Endodermal cell (in vitro differentiated cells): ENCODE results near the gene C2CD3. TPM values are rescaled to one million over a fixed set of nuclear protein-coding genes. Genes with fewer than 3 reads are reported as not detected.

Experiments
- DNase-seq: peaks from one replicate; pipeline ENCODE4 v3.0.0-alpha.2; 2017
- H3K27ac ChIP-seq: 2 replicates; pipeline ENCODE4 v1.5.1; 2013; ENCODE audit warnings: mild to moderate bottlenecking, low read depth, low read length, moderate library complexity
- H3K27me3 ChIP-seq: 2 replicates; pipeline ENCODE4 v1.6.1; 2013; ENCODE audit warnings: mild to moderate bottlenecking, low read length, moderate library complexity; ENCODE audit not compliant: insufficient read depth, control insufficient read depth, poor library complexity, severe bottlenecking
- H3K36me3 ChIP-seq: 2 replicates; pipeline ENCODE4 v1.7.0; 2013; ENCODE audit warnings: mild to moderate bottlenecking, low read length, moderate library complexity; ENCODE audit not compliant: control insufficient read depth, insufficient read depth
- H3K4me1 ChIP-seq: one replicate; pipeline ENCODE4 v1.7.0; 2013; ENCODE audit warnings: low read length; ENCODE audit not compliant: control insufficient read depth, insufficient read depth
- H3K4me3 ChIP-seq: 2 replicates; pipeline ENCODE4 v1.5.1; 2013; ENCODE audit warnings: mild to moderate bottlenecking, low read length, moderate library complexity
- H3K9ac ChIP-seq: 2 replicates; pipeline ENCODE4 v1.6.1; 2013; ENCODE audit warnings: mild to moderate bottlenecking, low read length, moderate library complexity; ENCODE audit not compliant: poor library complexity, severe bottlenecking; ENCODE audit errors: extremely low read depth
- H3K9me3 ChIP-seq: 2 replicates; pipeline ENCODE4 v1.6.1; 2013; ENCODE audit warnings: mild to moderate bottlenecking, low read length, moderate library complexity; ENCODE audit not compliant: control insufficient read depth
- H3K27ac Mint-ChIP-seq: 2 replicates; pipeline ENCODE4 v1.8.0; 2020; ENCODE audit warnings: mixed read lengths
- H3K27me3 Mint-ChIP-seq: 2 replicates; pipeline ENCODE4 v1.8.0; 2021; ENCODE audit warnings: mild to moderate bottlenecking, mixed read lengths; ENCODE audit not compliant: insufficient read depth
- H3K36me3 Mint-ChIP-seq: 2 replicates; pipeline ENCODE4 v1.8.0; 2020; ENCODE audit warnings: low read depth, mixed read lengths
- H3K4me1 Mint-ChIP-seq: 2 replicates; pipeline ENCODE4 v1.8.0; 2020; ENCODE audit warnings: mixed read lengths
- H3K4me3 Mint-ChIP-seq: 2 replicates; pipeline ENCODE4 v1.8.0; 2020; ENCODE audit warnings: mild to moderate bottlenecking, moderate library complexity, mixed read lengths
- H3K9me3 Mint-ChIP-seq: 2 replicates; pipeline ENCODE4 v1.8.0; 2020; ENCODE audit warnings: mild to moderate bottlenecking, mixed read lengths
- CTCF ChIP-seq: fragments of 200-600 bp; sonication (generic); conservative IDR thresholded peaks from 2 replicates; pipeline ENCODE4 v1.5.0; 2021; ENCODE audit warnings: antibody characterized with exemption, mild to moderate bottlenecking
- WGBS, 2 experiments: methylation state at CpG; one replicate each; pipeline versions ENCODE4 v1.1.5 to v1.1.7; 2013; ENCODE audit warnings: missing lambda C conversion rate in 2 of 2, mixed read lengths in 1 of 2; ENCODE audit not compliant: insufficient coverage in 1 of 2, insufficient read length in 1 of 2; 5-methylcytosine and 5-hydroxymethylcytosine counted together
- total RNA-seq, 2 donors: library from RNA; stranded (reverse); fragmentation: NEBNext Ultra II Directional in 1 of 2; extraction: Animal tissue kit (Norgen Biotek cat#: 25700) in 1 of 2; gene quantifications; 2 replicates in 1 of 2; 3 replicates in 1 of 2; pipeline ENCODE4 v1.2.1, GENCODE V29; 2021

C2CD3 gene
- total RNA-seq, 2 donors from 2014 or later: 31.0 to 34.2 TPM

- Mint-ChIP-seq H3K27ac (no peak overlapping the region), H3K9me3 (no peaks in the 10 kb centered on the region), H3K4me3 (no peak overlapping the region), H3K36me3 (peaks cover 11% of the 10 kb centered on the region), H3K27me3 (no peaks in the 10 kb centered on the region), H3K4me1 (peaks cover 5% of the 10 kb centered on the region)
- no peak for TF ChIP-seq CTCF
- 94 to 100% methylated on average over 2 of the region's 2 CpGs for WGBS, 2 experiments
- no peak for DNase-seq
- no peaks in the 10 kb centered on the region for H3K4me1 ChIP-seq
- H3K9ac ChIP-seq: no peak overlapping the region
- no peaks in the 10 kb centered on the region for H3K27me3 ChIP-seq
- no peak overlapping the region for H3K4me3 ChIP-seq
- H3K36me3 ChIP-seq: no peaks in the 10 kb centered on the region
- H3K27ac ChIP-seq: no peak overlapping the region
- H3K9me3 ChIP-seq: no peaks in the 10 kb centered on the region
Measured at GRCh38 chr11:74024261-74025029, 146.4 kb downstream of the C2CD3 start.

- DNase-seq: no peak
- Histone ChIP-seq H3K9ac (no peak overlapping the region), H3K27ac (no peak overlapping the region), H3K4me1 (no peaks in the 10 kb centered on the region), H3K36me3 (no peaks in the 10 kb centered on the region), H3K9me3 (no peaks in the 10 kb centered on the region), H3K4me3 (no peak overlapping the region), H3K27me3 (no peaks in the 10 kb centered on the region)
- Mint-ChIP-seq H3K27me3 (no peaks in the 10 kb centered on the region), H3K36me3 (peaks cover 11% of the 10 kb centered on the region), H3K4me1 (peaks cover 5% of the 10 kb centered on the region), H3K9me3 (no peaks in the 10 kb centered on the region), H3K27ac (no peak overlapping the region), H3K4me3 (no peak overlapping the region)
- no peak for TF ChIP-seq CTCF
Measured at GRCh38 chr11:74023276-74023675, 147.5 kb downstream of the C2CD3 start.

- Histone ChIP-seq H3K9me3 (no peaks in the 10 kb centered on the region), H3K4me1 (no peaks in the 10 kb centered on the region), H3K27ac (no peak overlapping the region), H3K36me3 (no peaks in the 10 kb centered on the region), H3K27me3 (no peaks in the 10 kb centered on the region), H3K4me3 (no peak overlapping the region), H3K9ac (no peak overlapping the region)
- no peak for TF ChIP-seq CTCF
- no peak overlapping the region for H3K27ac Mint-ChIP-seq
- 92 to 93% methylated on average over 3 to 6 of the region's 6 CpGs for WGBS, 2 experiments
- H3K36me3 Mint-ChIP-seq: peaks cover 11% of the 10 kb centered on the region
- DNase-seq: no peak
- H3K9me3 Mint-ChIP-seq: no peaks in the 10 kb centered on the region
- H3K4me1 Mint-ChIP-seq: peaks cover 5% of the 10 kb centered on the region
- no peak overlapping the region for H3K4me3 Mint-ChIP-seq
- H3K27me3 Mint-ChIP-seq: no peaks in the 10 kb centered on the region
Measured at GRCh38 chr11:74022546-74022945, 148.3 kb downstream of the C2CD3 start.
